ENCODE results near the gene AMY2A.
"Not testable (repeated sequence)": the region's sequence is repeated elsewhere in the genome, so short reads cannot be mapped to it uniquely, and the experiment has no call there.

DNA sequence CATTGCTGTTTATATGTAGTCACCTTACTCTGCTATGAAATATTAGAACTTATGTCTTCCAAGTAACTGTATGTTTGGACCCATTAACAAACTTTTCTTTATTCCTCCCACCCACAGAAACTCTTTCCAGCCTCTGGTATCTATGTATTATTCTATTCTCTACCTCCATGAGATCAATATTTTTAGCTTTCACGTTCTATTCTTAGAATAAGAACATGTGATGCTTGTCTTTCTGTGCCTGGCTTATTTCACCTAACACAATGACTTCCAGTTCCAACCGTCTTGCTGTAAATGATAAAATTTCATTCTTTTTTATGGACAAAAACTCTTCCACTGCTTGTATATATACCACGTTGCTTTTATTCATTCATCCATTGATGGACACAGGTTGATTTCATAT lies 24.0 kb downstream of the AMY2A start:
- TF ChIP-seq, protein P1, sequence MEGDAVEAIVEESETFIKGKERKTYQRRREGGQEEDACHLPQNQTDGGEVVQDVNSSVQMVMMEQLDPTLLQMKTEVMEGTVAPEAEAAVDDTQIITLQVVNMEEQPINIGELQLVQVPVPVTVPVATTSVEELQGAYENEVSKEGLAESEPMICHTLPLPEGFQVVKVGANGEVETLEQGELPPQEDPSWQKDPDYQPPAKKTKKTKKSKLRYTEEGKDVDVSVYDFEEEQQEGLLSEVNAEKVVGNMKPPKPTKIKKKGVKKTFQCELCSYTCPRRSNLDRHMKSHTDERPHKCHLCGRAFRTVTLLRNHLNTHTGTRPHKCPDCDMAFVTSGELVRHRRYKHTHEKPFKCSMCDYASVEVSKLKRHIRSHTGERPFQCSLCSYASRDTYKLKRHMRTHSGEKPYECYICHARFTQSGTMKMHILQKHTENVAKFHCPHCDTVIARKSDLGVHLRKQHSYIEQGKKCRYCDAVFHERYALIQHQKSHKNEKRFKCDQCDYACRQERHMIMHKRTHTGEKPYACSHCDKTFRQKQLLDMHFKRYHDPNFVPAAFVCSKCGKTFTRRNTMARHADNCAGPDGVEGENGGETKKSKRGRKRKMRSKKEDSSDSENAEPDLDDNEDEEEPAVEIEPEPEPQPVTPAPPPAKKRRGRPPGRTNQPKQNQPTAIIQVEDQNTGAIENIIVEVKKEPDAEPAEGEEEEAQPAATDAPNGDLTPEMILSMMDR (IDR thresholded peaks at IDR 0.05; ENCODE audit: insufficient read depth, low read length), result not testable (repeated sequence)
- TF ChIP-seq POLR2AphosphoS5 (IDR thresholded peaks at IDR 0.05; ENCODE audit: low read depth); SPI1 (IDR thresholded peaks at IDR 0.05; ENCODE audit: borderline replicate concordance, low read depth): not testable (repeated sequence)
- TF ChIP-seq, protein P2, sequence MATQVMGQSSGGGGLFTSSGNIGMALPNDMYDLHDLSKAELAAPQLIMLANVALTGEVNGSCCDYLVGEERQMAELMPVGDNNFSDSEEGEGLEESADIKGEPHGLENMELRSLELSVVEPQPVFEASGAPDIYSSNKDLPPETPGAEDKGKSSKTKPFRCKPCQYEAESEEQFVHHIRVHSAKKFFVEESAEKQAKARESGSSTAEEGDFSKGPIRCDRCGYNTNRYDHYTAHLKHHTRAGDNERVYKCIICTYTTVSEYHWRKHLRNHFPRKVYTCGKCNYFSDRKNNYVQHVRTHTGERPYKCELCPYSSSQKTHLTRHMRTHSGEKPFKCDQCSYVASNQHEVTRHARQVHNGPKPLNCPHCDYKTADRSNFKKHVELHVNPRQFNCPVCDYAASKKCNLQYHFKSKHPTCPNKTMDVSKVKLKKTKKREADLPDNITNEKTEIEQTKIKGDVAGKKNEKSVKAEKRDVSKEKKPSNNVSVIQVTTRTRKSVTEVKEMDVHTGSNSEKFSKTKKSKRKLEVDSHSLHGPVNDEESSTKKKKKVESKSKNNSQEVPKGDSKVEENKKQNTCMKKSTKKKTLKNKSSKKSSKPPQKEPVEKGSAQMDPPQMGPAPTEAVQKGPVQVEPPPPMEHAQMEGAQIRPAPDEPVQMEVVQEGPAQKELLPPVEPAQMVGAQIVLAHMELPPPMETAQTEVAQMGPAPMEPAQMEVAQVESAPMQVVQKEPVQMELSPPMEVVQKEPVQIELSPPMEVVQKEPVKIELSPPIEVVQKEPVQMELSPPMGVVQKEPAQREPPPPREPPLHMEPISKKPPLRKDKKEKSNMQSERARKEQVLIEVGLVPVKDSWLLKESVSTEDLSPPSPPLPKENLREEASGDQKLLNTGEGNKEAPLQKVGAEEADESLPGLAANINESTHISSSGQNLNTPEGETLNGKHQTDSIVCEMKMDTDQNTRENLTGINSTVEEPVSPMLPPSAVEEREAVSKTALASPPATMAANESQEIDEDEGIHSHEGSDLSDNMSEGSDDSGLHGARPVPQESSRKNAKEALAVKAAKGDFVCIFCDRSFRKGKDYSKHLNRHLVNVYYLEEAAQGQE (IDR thresholded peaks at IDR 0.05; ENCODE audit: insufficient replicate concordance, low read depth), result not testable (repeated sequence)

All from HL-60 (cell line).